ENCODE results near the gene PIK3CD.

- TF ChIP-seq CTCF (IDR thresholded peaks at IDR 0.05; ENCODE audit: low read depth, low read length, missing input control) (no peak), MAX (IDR thresholded peaks at IDR 0.05) (no peak), SP1 (IDR thresholded peaks at IDR 0.05) (no peak), EGR1 (IDR thresholded peaks at IDR 0.05; ENCODE audit: low read depth in 2 of 2) (no peak), GABPA (IDR thresholded peaks at IDR 0.05 in 1 of 2, conservative IDR thresholded peaks at IDR 0.05 in 1 of 2) (no peak), REST (IDR thresholded peaks at IDR 0.05) (no peak), JUND (IDR thresholded peaks at IDR 0.05) (no peak), ATF3 (IDR thresholded peaks at IDR 0.05) (no peak)
Measured at GRCh38 chr1:9606948-9607347, 44.6 kb upstream of the PIK3CD start.

Measured in liver (tissue), 3 donors.